ENCODE measurements around the gene OR4D11. TPM values are rescaled to one million over a fixed set of nuclear protein-coding genes. Genes with fewer than 3 reads are reported as not detected.

The OR4D11 gene
- total RNA-seq, 1 donor = not detected

- no peak overlapping the region for H3K4me3 ChIP-seq (ENCODE audit: low read depth, low read length)
- TF ChIP-seq CTCF (IDR thresholded peaks at IDR 0.05; ENCODE audit: insufficient read depth, low read length) = no peak
- DNase-seq (ENCODE audit: low read depth) = no peak
Observed at GRCh38 chr11:59548309-59548656, 44.9 kb downstream of the OR4D11 start.

GRCh38 chr11:59550368-59550841 lies 47.0 kb downstream of the OR4D11 start:
- peak; percentile 95 for DNase-seq (ENCODE audit: low read depth)
- peak; percentile 56 for TF ChIP-seq CTCF (IDR thresholded peaks at IDR 0.05; ENCODE audit: insufficient read depth, low read length)
- peak overlapping the region; percentile 66 for H3K4me3 ChIP-seq (ENCODE audit: low read depth, low read length)

GRCh38 chr11:59550842-59551658 lies 47.7 kb downstream of the OR4D11 start:
- H3K4me3 ChIP-seq (ENCODE audit: low read depth, low read length) = peak overlapping the region; percentile 66
- TF ChIP-seq CTCF (IDR thresholded peaks at IDR 0.05; ENCODE audit: insufficient read depth, low read length) = no peak
- peak; percentile 96 for DNase-seq (ENCODE audit: low read depth)

- no peak for TF ChIP-seq CTCF (IDR thresholded peaks at IDR 0.05; ENCODE audit: insufficient read depth, low read length)
- H3K4me3 ChIP-seq (ENCODE audit: low read depth, low read length) = peak overlapping the region; percentile 66
- DNase-seq (ENCODE audit: low read depth) = peak; percentile 94
Observed at GRCh38 chr11:59551659-59552521, 48.5 kb downstream of the OR4D11 start.

GRCh38 chr11:59552844-59553243 lies 49.5 kb downstream of the OR4D11 start:
- no peak for TF ChIP-seq CTCF (IDR thresholded peaks at IDR 0.05; ENCODE audit: insufficient read depth, low read length)
- DNase-seq (ENCODE audit: low read depth) = no peak
- H3K4me3 ChIP-seq (ENCODE audit: low read depth, low read length) = no peak overlapping the region

GRCh38 chr11:59553323-59553722 lies 49.9 kb downstream of the OR4D11 start:
- DNase-seq (ENCODE audit: low read depth) = no peak
- no peak for TF ChIP-seq CTCF (IDR thresholded peaks at IDR 0.05; ENCODE audit: insufficient read depth, low read length)
- H3K4me3 ChIP-seq (ENCODE audit: low read depth, low read length) = no peak overlapping the region

Other genes starting within 250 kb of the OR4D11 start
- not detected in 2 replicates for gene OR5AN1, start 144.7 kb upstream of the OR4D11 start, total RNA-seq (ENCODE audit: low replicate concordance)
- gene OR5A2, start 77.2 kb upstream of the OR4D11 start, total RNA-seq (ENCODE audit: low replicate concordance) = under 0.01 TPM in 1 of 2 replicates, not detected in the other
- gene OR5A1, start 67.1 kb upstream of the OR4D11 start, total RNA-seq (ENCODE audit: low replicate concordance) = not detected in 2 replicates
- gene OR4D6, start 46.6 kb upstream of the OR4D11 start, total RNA-seq (ENCODE audit: low replicate concordance) = not detected in 2 replicates
- not detected in 2 replicates for gene OR4D10, start 30.3 kb upstream of the OR4D11 start, total RNA-seq (ENCODE audit: low replicate concordance)
- not detected in 2 replicates for gene OR4D9, start 8.0 kb downstream of the OR4D11 start, total RNA-seq (ENCODE audit: low replicate concordance)
- gene OSBP, start 112.2 kb downstream of the OR4D11 start, total RNA-seq (ENCODE audit: low replicate concordance) = 27.3 and 35.5 TPM in 2 replicates
- gene PATL1, start 165.5 kb downstream of the OR4D11 start, total RNA-seq (ENCODE audit: low replicate concordance) = 19.1 and 25.6 TPM in 2 replicates
- not detected in 2 replicates for gene OR10V1, start 210.3 kb downstream of the OR4D11 start, total RNA-seq (ENCODE audit: low replicate concordance)